ENCODE data around the gene GALNT2.
A peak's percentile ranks its signal among the peaks of the same experiment; 100 is the strongest.

The GALNT2 gene

DNA sequence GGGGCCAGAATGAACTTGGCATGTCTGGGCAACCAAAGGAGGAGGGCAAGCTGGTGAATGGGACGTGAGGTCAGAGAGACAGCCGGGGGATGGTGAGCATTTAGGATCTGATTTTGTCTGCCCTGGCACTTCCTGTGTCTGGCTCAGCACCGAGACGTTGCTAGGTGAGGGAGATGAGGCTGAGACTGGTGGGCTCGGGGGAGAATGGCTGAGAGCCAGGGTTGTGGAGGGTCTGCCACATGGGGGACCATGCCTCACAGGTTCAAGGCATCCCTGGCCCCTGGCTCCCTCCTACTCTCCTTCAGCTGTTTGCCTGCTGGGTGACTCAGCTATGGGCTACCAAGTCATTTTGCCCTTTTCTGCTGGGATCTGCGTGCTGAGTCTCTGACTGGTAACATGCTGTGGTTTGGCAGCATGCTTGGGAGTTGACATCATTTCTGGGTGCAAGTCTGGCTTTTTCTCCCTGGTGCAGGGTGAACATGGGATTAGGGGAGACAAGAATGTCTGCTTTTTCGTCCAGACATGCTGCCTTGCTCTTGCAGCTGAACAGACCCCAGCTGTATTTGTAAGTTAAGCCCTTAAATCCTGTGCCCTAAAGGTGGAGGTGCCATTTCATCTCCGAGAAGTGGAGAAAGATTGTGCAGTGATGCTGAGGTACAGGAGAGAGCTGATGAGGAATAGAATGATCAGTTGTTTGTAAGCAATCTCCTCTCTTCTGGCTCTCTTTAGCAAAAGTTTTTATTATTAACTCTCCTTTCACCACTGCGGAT lies 17.6 kb downstream of the GALNT2 start:
- Histone ChIP-seq H3K79me2 (ENCODE audit: insufficient read depth, low read length) (peaks cover 100% of the 10 kb centered on the region), H3K9me2 (replicated peaks; ENCODE audit: low read depth, low read length) (no peaks in the 10 kb centered on the region), H4K20me1 (ENCODE audit: insufficient read depth, low read length, poor library complexity, severe bottlenecking) (peaks cover 91% of the 10 kb centered on the region), H3K4me1 (ENCODE audit: insufficient read depth, low read length, poor library complexity, severe bottlenecking) (peaks cover 25% of the 10 kb centered on the region), H3K36me3 (ENCODE audit: insufficient read depth, low read length) (peaks cover 34% of the 10 kb centered on the region; the same call in 1 of the 2 replicates), H3K27me3 (ENCODE audit: insufficient read depth, low read length, poor library complexity, severe bottlenecking) (no peaks in the 10 kb centered on the region), H2AFZ (ENCODE audit: low read length) (no peak overlapping the region), H3K4me2 (ENCODE audit: low read depth, low read length, poor library complexity, severe bottlenecking) (peak overlapping the region; percentile 21), H3F3A (ENCODE audit: low read depth) (no peaks in the 10 kb centered on the region), H3K4me3 (ENCODE audit: low read length, poor library complexity, severe bottlenecking) (no peak overlapping the region), H3K9me3 (ENCODE audit: insufficient read depth, low read depth, low read length) (no peaks in the 10 kb centered on the region), H3K9ac (ENCODE audit: low read depth, low read length, poor library complexity, severe bottlenecking) (no peak overlapping the region)
- no peak for TF ChIP-seq EZH2phosphoT487 (IDR thresholded peaks at IDR 0.05; ENCODE audit: borderline replicate concordance)
- TF ChIP-seq, protein P1, sequence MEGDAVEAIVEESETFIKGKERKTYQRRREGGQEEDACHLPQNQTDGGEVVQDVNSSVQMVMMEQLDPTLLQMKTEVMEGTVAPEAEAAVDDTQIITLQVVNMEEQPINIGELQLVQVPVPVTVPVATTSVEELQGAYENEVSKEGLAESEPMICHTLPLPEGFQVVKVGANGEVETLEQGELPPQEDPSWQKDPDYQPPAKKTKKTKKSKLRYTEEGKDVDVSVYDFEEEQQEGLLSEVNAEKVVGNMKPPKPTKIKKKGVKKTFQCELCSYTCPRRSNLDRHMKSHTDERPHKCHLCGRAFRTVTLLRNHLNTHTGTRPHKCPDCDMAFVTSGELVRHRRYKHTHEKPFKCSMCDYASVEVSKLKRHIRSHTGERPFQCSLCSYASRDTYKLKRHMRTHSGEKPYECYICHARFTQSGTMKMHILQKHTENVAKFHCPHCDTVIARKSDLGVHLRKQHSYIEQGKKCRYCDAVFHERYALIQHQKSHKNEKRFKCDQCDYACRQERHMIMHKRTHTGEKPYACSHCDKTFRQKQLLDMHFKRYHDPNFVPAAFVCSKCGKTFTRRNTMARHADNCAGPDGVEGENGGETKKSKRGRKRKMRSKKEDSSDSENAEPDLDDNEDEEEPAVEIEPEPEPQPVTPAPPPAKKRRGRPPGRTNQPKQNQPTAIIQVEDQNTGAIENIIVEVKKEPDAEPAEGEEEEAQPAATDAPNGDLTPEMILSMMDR (conservative IDR thresholded peaks at IDR 0.05; ENCODE audit: low read length) = no peak

DNA sequence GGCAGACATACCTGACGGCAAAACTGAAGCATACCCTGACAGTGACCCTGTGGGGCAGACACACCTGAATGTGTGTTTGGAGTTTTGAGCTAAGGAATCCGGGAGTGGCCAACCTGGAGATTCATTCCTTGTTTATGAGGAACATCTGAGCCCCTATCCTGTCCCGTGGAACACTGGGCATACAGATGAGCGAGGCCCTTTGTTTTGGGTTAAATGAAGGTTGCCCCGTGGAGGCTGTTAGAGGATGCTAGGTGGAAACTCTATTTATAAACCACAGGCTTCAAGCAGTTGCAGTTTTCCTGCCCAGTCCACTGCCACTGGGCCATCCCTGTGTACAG lies 18.1 kb downstream of the GALNT2 start:
- TF ChIP-seq, protein P1 (conservative IDR thresholded peaks at IDR 0.05; ENCODE audit: low read length) = no peak
- no peak for TF ChIP-seq EZH2phosphoT487 (IDR thresholded peaks at IDR 0.05; ENCODE audit: borderline replicate concordance)
- no peaks in the 10 kb centered on the region for H3F3A ChIP-seq (ENCODE audit: low read depth)
- H3K36me3 ChIP-seq (ENCODE audit: insufficient read depth, low read length) = peaks cover 35% of the 10 kb centered on the region; the same call in 1 of the 2 replicates
- no peak overlapping the region for H3K4me3 ChIP-seq (ENCODE audit: low read length, poor library complexity, severe bottlenecking)
- peaks cover 92% of the 10 kb centered on the region for H4K20me1 ChIP-seq (ENCODE audit: insufficient read depth, low read length, poor library complexity, severe bottlenecking)
- H3K4me2 ChIP-seq (ENCODE audit: low read depth, low read length, poor library complexity, severe bottlenecking) = no peak overlapping the region
- no peak overlapping the region for H2AFZ ChIP-seq (ENCODE audit: low read length)
- no peaks in the 10 kb centered on the region for H3K9me2 ChIP-seq (replicated peaks; ENCODE audit: low read depth, low read length)
- no peaks in the 10 kb centered on the region for H3K27me3 ChIP-seq (ENCODE audit: insufficient read depth, low read length, poor library complexity, severe bottlenecking)
- no peak overlapping the region for H3K9ac ChIP-seq (ENCODE audit: low read depth, low read length, poor library complexity, severe bottlenecking)
- H3K79me2 ChIP-seq (ENCODE audit: insufficient read depth, low read length) = peaks cover 100% of the 10 kb centered on the region
- peaks cover 25% of the 10 kb centered on the region for H3K4me1 ChIP-seq (ENCODE audit: insufficient read depth, low read length, poor library complexity, severe bottlenecking)
- H3K9me3 ChIP-seq (ENCODE audit: insufficient read depth, low read depth, low read length) = no peaks in the 10 kb centered on the region

DNA sequence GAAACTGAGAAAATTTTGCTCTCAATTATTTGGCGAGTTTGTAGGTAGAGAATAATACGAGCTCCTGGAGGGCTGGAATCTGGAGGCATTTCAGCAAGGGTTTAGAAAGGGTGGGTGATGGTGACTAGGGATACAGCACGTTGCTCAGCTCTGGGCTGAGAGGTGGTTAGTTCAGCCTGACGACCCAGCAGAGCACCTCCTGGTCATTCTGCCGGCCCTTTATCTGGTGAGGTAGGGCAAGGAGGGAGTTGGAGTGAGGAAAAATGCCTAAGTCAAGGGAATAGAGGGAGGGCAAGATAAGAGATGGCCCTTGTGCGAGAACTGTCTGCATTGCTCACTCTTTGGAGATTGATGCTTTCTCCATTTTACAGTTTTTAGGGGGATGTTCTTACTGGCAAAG lies 19.1 kb downstream of the GALNT2 start:
- Histone ChIP-seq H3K9me2 (replicated peaks; ENCODE audit: low read depth, low read length) (no peaks in the 10 kb centered on the region), H3K4me1 (ENCODE audit: insufficient read depth, low read length, poor library complexity, severe bottlenecking) (peaks cover 25% of the 10 kb centered on the region), H2AFZ (ENCODE audit: low read length) (no peak overlapping the region), H3K79me2 (ENCODE audit: insufficient read depth, low read length) (peaks cover 100% of the 10 kb centered on the region), H3F3A (ENCODE audit: low read depth) (no peaks in the 10 kb centered on the region), H3K27me3 (ENCODE audit: insufficient read depth, low read length, poor library complexity, severe bottlenecking) (no peaks in the 10 kb centered on the region), H3K36me3 (ENCODE audit: insufficient read depth, low read length) (peaks cover 33% of the 10 kb centered on the region; the same call in 1 of the 2 replicates), H3K9me3 (ENCODE audit: insufficient read depth, low read depth, low read length) (no peaks in the 10 kb centered on the region), H3K4me2 (ENCODE audit: low read depth, low read length, poor library complexity, severe bottlenecking) (no peak overlapping the region), H3K9ac (ENCODE audit: low read depth, low read length, poor library complexity, severe bottlenecking) (no peak overlapping the region), H3K4me3 (ENCODE audit: low read length, poor library complexity, severe bottlenecking) (no peak overlapping the region), H4K20me1 (ENCODE audit: insufficient read depth, low read length, poor library complexity, severe bottlenecking) (peaks cover 90% of the 10 kb centered on the region)
- TF ChIP-seq, protein P1 (conservative IDR thresholded peaks at IDR 0.05; ENCODE audit: low read length) = no peak
- no peak for TF ChIP-seq EZH2phosphoT487 (IDR thresholded peaks at IDR 0.05; ENCODE audit: borderline replicate concordance)
